GM20000 (cell line): ENCODE results near the gene LOC101059915.
A peak's percentile ranks its signal among the peaks of the same experiment; 100 is the strongest.
"Not testable (repeated sequence)": the region's sequence is repeated elsewhere in the genome, so short reads cannot be mapped to it uniquely, and the experiment has no call there.

ENCODE experiments used
- DNase-seq: peaks from one replicate; pipeline ENCODE4 v3.0.0; 2012; ENCODE audit warnings: low spot score
- TF ChIP-seq, protein P1 (sequence below): IDR thresholded peaks from 2 replicates; pipeline ENCODE4 v1.5.1; 2012; ENCODE audit warnings: mild to moderate bottlenecking, control low read depth; ENCODE audit errors: extremely low read depth, missing control alignments

The LOC101059915 gene

DNA sequence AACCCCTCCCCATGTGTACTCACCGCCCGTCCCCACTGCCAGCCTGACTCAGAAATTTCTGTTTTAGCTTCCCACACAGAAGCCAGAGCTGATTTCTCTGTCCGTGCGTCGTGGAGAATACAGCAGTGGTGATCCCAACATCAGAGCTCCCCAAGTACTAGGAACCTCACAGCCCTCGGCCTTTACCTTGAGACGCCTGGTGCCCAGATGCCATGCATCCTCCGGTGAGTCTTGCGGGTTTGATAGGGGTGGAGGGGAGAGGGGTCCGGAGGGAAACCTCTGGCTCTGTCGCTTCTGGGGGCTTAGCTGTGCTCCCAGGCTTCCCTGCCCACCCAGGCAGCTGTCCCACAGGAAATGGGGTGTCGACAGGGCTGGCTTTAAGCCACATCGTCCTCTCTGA lies 2.1 kb downstream of the LOC101059915 start:
- no peak for DNase-seq
- TF ChIP-seq, protein P1, sequence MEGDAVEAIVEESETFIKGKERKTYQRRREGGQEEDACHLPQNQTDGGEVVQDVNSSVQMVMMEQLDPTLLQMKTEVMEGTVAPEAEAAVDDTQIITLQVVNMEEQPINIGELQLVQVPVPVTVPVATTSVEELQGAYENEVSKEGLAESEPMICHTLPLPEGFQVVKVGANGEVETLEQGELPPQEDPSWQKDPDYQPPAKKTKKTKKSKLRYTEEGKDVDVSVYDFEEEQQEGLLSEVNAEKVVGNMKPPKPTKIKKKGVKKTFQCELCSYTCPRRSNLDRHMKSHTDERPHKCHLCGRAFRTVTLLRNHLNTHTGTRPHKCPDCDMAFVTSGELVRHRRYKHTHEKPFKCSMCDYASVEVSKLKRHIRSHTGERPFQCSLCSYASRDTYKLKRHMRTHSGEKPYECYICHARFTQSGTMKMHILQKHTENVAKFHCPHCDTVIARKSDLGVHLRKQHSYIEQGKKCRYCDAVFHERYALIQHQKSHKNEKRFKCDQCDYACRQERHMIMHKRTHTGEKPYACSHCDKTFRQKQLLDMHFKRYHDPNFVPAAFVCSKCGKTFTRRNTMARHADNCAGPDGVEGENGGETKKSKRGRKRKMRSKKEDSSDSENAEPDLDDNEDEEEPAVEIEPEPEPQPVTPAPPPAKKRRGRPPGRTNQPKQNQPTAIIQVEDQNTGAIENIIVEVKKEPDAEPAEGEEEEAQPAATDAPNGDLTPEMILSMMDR = no peak

DNA sequence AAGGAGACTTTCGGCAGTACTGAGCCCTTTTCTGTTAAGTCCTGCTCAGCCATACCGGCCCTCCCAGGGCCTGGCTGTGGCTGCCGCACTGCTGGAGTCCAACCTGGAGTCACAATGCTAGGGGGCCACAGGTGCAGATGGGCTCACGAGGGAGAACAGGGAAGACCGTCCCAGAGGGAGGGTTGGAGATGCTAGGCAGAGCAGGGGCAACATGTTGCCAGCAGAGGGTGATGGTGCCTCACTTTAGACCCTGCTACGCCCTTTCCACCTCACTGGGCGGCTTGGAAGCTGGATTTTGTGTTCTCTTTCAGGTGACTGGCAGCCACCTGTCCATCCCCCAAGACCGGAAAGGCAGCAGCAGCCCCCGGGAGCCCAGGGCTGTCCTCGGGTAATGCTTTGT lies 2.6 kb downstream of the LOC101059915 start:
- peak; percentile 53 for DNase-seq

DNA sequence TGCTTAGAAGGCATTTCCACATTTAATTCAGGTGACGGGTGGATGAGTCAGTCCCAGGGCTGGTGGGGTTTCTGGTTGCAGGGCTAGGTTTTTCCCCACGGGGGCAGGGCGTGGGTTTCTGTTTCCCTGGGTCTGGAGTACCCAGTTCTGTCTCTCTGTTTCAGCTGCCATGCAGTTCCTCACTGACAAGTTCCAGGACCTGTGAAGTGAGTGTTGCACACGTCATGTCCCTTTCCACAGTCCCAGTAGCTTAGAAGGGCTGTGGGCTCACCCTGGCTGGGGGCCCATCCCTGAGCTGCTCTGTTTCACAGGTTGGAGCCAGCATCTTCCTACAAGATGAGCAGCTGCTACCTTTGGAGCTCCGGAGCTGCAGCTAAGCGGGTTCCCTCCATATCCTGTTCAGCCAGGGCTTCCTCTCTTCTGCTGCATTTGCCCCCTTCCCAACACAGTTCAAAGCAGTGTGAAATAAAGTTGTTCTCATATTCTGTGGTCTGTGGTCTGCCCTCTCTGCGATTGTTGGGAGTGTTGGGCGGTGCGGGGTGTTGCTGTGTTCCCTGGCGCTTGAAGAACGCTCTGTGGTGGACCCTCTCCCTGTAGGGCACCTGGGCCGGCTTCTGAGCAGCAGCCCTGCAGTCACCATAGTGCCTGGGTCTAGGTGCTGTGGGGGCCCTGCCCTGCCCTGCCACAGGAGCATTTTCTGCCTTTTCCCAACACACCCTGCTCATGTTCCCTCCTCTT lies 3.9 kb downstream of the LOC101059915 start:
- TF ChIP-seq, protein P1 = no peak
- no peak for DNase-seq

More for the DNA sequence above, 2.6 kb downstream of the LOC101059915 start:
- TF ChIP-seq, protein P1 = peak; percentile 22

DNA sequence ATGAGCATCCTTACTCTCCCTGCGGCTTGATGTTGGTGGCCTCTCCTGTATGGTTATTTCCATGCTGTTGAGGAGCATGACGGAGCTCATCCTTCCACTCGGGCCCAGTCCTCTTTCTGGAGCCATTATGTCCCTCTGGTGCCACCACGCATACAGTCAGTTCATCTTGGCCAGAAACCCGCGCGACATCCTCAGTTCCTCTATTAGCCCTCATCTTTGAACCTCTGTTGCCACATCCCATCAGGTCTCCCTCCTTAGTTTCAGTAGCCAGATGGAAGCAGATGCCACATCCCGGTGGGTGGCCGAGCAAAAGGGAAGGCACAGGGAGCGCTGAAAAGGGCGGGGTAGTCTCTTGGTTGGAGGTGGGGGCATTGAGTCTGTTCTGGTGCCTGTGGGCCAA lies 4.6 kb downstream of the LOC101059915 start:
- TF ChIP-seq, protein P1 = no peak
- no peak for DNase-seq

DNA sequence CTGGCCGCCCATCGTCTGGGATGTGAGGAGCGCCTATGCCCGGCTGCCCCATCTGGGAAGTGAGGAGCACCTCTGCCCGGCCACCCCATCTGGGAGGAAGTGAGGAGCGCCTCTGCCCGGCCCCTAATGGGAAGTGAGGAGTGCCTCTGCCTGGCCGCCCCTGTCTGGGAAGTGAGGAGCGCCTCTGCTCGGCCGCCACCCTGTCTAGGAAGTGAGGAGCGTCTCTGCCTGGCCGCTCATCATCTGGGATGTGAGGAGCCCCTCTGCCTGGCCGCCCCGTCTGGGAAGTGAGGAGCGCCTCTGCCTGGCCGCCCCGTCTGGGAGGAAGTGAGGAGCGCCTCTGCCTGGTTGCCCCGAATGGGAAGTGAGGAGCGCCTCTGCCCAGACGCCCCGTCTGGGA lies 8.3 kb downstream of the LOC101059915 start:
- not testable (repeated sequence) for DNase-seq

DNA sequence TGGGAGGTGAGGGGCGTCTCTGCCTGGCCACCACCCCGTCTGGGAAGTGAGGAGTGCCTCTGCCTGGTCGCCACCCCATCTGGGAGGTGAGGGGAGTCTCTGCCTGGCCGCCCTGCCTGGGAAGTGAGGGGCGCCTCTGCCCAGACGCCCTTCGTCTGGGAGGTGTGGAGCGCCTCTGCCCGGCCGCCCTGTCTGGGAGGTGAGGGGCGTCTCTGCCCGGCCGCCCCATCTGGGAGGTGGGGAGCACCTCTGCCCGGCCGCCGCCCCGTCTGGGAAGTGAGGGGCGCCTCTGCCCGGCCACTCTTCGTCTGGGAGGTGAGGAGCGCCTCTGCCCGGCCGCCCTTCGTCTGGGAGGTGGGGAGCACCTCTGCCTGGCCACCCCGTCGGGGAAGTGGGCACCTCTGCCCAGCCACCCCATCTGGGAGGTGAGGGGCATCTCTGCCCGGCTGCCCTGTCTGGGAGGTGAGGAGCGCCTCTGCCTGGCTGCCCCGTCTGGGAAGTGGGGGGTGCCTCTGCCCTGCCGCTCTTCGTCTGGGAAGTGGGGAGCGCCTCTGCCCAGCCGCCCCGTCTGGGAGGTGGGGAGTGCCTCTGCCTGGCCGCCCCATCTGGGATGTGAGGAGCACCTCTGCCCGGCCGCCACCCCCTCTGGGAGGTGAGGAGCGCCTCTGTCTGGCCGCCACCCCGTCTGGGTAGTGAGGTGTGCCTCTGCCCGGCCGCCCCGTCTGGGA lies 8.9 kb downstream of the LOC101059915 start:
- DNase-seq = not testable (repeated sequence)

DNA sequence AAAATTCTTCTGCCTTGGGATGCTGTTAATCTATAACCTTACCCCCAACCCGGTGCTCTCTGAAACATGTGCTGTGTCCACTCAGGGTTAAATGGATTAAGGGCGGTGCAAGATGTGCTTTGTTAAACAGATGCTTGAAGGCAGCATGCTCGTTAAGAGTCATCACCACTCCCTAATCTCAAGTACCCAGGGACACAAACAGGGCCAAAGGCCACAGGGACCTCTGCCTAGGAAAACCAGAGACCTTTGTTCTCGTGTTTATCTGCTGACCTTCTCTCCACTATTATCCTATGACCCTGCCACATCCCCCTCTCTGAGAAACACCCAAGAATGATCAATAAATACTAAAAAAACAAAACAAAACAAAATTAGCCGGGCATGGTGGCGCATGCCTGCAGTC lies 9.8 kb downstream of the LOC101059915 start:
- DNase-seq = not testable (repeated sequence)

DNA sequence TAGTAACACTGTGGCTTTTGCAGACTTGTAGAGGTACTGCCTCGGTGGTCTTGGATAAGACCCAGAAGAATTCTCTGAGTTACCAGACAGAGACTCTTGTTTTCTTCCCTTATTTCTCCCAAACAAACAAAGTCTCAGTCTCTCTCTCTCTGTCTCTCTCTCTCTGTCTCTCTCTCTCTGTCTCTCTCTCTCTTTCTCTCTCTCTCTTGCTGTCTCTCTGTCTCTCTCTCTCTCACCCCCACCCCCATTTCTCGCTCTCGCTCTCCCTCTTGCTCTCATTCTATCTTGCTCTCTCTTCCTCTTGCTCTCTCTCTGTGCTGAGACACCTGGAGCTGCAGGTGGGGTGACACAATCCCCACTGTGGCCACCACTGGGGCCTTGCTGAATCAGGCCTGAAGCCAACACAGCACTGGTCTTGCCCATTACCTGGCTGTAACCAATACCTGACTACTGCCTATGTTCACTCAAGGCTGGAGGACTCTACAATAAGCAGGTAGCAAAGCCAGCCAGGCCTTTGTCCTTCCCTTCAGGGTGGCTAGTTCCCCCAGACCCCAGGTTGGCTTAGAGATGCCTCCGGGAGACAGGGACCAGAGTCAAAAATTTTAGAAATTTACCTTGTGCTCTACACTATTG lies 12.3 kb downstream of the LOC101059915 start:
- TF ChIP-seq, protein P1 = no peak
- DNase-seq = no peak

DNA sequence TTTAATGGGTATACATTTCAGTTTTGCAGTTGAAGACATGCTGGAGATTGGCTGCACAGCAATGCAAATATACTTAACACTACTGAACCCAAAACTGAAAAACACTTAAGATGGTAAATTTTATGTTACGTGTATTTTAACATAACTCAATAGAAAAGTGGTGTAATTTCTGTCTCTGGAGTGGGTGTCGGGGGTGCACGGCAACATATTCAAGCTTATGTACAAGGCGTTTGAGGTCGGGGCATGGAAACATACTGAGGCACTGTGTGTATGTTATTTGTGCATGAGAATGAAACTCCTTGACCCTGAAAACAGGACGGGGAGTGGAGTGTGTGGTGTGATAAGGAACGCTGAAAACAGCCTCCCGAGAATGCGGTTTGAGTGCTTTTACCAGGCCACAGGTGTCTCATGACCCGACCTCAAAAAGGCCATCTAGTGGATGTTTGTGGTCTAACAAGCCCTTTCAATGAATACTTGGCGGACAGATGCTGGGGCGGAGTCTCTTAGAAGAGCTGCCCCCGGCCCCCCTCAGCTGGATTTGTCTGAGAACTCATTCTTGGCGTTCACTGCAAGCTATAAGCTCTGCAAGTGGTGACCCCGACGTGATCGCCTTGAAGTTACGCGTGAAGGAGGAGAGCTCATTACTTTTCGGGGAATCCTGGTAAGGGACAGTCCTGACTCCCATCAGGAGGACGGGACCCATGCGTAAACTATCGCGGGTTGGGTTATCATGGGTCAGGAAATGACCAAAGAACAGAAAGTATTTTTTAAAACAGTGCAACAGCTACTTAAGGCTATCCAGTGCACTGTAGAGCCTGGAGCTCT lies 29.5 kb downstream of the LOC101059915 start:
- DNase-seq = not testable (repeated sequence)

DNA sequence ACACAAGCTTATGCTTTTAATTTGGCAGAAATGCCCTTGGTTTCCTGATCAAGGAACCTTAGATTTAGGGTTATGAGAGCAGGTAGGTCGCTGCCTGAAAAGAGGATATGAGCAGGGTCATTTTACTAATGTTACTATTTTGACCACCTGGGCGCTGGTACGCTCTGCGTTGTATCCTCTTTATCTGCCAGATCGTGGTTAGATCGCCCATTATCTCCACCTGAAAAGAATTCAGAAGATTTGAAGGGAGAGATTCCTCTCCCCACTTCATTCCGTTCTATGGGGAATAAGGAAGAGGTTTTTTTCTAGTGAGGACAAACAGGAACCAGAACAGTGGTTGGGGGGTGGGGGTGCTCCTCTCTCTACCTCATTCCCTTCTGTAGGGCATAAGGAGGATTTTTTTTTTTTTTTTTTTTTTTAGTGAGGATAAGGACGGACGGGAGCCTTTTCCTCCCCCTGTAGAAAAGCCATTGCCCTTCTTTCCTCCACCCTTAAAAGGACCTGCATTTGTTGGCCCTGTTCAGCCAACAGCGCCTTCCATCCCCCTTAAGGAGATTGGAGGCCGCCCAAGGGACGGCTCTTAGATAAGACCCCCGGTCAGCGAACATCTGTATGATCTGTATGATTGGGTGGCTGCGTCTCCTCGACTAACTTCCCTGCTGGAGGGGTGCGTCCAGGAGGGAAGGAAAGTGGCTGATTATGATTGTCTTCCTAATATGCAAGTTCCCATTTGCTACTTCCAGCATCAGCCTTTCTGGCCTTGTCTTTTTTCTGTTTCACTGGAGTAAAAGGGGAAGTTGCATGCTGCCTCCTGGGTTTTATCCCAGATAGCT lies 30.3 kb downstream of the LOC101059915 start:
- DNase-seq = not testable (repeated sequence)

DNA sequence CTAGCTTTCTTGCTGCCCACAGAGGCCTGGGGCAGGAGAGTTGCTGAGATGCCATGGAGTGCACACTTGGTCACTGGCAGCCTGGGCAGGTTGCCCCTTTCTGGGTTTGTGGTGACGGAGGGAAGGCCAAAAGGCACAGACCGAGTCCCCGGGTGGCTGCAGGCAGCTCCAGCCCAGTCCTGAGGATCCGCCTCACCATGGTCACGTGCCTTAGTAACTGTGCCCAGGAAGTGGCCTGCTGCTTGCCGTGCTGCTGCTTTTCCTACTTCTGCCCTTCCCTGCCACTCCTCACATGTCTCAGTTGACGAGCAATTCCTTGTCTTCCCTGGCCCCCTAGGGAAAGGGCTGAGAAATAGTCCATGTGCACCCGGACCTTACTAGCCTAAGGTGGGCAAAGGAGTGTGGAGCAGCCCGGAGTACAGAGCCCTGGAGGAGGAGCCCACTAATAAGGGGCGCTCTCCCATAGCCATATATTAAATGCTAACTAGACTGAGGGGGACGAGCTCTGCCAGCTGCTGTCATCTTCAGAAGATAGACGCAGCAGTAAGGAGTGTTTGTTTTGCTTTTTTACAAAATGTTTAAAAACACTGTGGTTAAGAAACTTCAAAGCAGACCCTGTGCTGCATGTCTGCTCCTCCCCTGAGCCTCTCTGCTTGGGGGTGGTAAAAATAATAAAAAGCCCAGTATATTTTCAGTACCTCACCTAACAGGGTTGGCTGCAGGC lies 31.1 kb downstream of the LOC101059915 start:
- not testable (repeated sequence) for DNase-seq

DNA sequence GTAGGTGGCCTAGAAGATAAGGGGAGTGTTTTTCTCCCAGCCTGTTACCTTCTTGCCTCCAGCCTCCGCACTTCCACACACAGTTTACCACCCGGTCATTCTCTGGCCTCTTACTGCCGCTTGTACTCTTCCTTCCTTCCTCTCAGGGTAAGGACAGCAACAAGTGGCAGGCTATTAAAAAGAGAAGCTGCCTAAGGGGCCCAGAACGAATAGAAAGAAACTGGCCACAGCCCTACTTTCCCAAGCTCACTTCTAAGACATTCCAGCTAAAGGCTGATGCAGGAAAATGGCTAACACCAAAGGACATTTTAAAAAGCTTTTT lies 31.6 kb downstream of the LOC101059915 start:
- not testable (repeated sequence) for DNase-seq
